BJ (cell line): ENCODE measurements around the gene THOP1. TPM values are rescaled to one million over a fixed set of nuclear protein-coding genes. Genes with fewer than 3 reads are reported as not detected.

Source experiments
- CTCF ChIA-PET: fragments of 350-600 bp; formaldehyde crosslinking; extraction: SDS; loops from one replicate; lab custom pipeline; 2021; ENCODE audit warnings: antibody characterized with exemption, inconsistent platforms; lab: Yijun Ruan, JAX
- POLR2A ChIA-PET: fragments of 300-600 bp; sonication (Branson Sonifier 250); formaldehyde crosslinking; extraction: SDS; loops from one replicate; lab custom pipeline; 2021; ENCODE audit warnings: antibody characterized with exemption; lab: Charles Lee
- DNase-seq: peaks from one replicate; pipeline ENCODE4 v3.0.0-alpha.2; 2011; ENCODE audit warnings: low read depth
- H3K27me3 ChIP-seq: 2 replicates; pipeline ENCODE4 v1.6.0; 2011; ENCODE audit warnings: low read length; ENCODE audit not compliant: control insufficient read depth, insufficient read depth
- H3K36me3 ChIP-seq: 2 replicates; pipeline ENCODE4 v1.5.1; 2011; ENCODE audit warnings: low read length; ENCODE audit not compliant: control insufficient read depth, insufficient read depth
- H3K4me3 ChIP-seq: 2 replicates; pipeline ENCODE4 v1.5.1; 2011; ENCODE audit warnings: low read depth, mild to moderate bottlenecking, control low read depth, low read length
- polyA plus RNA-seq: library from polyadenylated mRNA; depleted of rRNA; stranded (reverse); fragments of >200 nt; gene quantifications from 2 replicates; pipeline ENCODE4 v1.2.3, GENCODE V29; 2011
- TF ChIP-seq, protein P1 (sequence below): IDR thresholded peaks from 2 replicates; pipeline ENCODE4 v1.5.1; 2011; ENCODE audit warnings: low read depth, mild to moderate bottlenecking, control low read depth, inconsistent platforms, low read length, moderate library complexity; ENCODE audit not compliant: insufficient read depth

The THOP1 gene
- polyA plus RNA-seq, 1 experiment, result 71.7 TPM

DNA sequence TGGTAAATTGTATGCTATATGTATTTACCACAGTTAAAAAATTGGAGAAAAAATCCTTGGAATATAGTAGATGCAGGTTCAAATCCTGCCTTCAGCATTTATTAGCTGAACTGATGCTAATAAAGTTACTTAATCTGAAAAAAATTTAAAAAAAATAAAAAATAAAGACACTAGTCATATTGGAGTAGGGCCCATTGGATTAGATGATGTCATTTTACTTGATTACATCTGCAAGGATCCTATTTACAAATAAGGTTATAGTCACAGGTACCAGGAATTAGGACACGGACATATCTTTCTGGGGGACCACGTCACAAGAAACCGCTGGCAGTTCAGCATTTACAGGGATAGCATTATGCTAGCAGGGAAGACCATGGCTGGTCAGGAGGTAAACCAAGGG lies 62.2 kb downstream of the THOP1 start:
- DNase-seq, result no peak
- ChIA-PET POLR2A (no interaction called here), CTCF (no interaction called here)
- Histone ChIP-seq H3K27me3 (no peaks in the 10 kb centered on the region), H3K36me3 (peaks cover 5% of the 10 kb centered on the region), H3K4me3 (no peak overlapping the region)
- TF ChIP-seq, protein P1, sequence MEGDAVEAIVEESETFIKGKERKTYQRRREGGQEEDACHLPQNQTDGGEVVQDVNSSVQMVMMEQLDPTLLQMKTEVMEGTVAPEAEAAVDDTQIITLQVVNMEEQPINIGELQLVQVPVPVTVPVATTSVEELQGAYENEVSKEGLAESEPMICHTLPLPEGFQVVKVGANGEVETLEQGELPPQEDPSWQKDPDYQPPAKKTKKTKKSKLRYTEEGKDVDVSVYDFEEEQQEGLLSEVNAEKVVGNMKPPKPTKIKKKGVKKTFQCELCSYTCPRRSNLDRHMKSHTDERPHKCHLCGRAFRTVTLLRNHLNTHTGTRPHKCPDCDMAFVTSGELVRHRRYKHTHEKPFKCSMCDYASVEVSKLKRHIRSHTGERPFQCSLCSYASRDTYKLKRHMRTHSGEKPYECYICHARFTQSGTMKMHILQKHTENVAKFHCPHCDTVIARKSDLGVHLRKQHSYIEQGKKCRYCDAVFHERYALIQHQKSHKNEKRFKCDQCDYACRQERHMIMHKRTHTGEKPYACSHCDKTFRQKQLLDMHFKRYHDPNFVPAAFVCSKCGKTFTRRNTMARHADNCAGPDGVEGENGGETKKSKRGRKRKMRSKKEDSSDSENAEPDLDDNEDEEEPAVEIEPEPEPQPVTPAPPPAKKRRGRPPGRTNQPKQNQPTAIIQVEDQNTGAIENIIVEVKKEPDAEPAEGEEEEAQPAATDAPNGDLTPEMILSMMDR, result no peak

DNA sequence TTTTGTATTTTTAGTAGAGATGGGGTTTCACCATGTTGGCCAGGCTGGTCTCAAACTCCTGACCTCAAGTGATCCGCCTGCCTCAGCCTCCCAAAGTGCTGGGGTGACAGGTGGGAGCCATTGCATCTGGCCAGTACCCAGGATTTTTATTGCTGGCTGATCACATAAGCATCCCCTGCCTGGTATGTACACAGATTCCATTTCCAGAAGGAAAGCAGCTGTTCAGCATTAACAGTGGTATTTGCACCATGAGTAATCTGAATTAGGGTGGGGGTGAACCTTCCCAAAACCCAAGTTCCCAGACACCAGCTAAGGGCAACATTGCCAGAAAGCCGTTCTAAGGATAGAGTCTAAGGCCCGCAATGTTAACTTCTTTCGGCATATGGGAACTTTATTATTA lies 63.3 kb downstream of the THOP1 start:
- ChIA-PET CTCF (interaction anchor here (1.4 kb wide), 1 partner anchor 39 kb away, joined by 3 read pairs; no protein-coding TSS in a partner anchor), POLR2A (no interaction called here)
- H3K36me3 ChIP-seq, result peaks cover 13% of the 10 kb centered on the region
- TF ChIP-seq, protein P1, result no peak
- no peaks in the 10 kb centered on the region for H3K27me3 ChIP-seq
- H3K4me3 ChIP-seq, result no peak overlapping the region
- peak; percentile 26 for DNase-seq

DNA sequence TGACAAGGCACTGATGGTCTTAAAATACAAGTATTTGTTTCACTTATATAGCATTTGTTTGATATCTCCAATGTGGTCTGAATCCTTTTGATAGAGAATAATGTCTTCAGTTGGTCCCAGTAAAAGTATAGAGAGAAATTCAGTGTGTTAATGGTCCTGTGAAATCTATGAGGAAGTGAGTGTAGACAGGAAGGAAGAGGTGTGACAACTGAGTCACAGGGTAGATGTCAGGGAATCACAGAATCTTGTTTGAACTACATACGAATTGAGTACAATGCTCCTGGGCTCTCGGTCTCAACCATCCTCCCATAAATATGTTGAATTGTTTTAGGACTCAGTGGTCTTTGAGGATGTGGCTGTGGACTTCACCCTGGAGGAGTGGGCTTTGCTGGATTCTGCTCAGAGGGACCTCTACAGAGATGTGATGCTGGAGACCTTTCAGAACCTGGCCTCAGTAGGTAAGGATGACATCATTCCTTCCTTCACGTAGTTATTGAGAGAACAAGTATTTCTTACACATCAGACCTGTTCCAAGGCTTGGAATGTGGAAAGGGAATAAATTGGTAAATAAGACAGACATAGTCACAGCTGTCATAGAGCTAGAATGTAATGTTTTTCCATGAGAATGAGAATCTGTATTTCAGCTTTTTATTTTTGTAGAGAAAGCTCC lies 65.1 kb downstream of the THOP1 start:
- CTCF ChIA-PET, result interaction anchor here (0.9 to 1.1 kb wide), 2 partner anchors 14 to 37 kb away, joined by 3 read pairs; no protein-coding TSS in a partner anchor
- no peaks in the 10 kb centered on the region for H3K27me3 ChIP-seq
- DNase-seq, result no peak
- TF ChIP-seq, protein P1, result no peak
- POLR2A ChIA-PET, result no interaction called here
- no peak overlapping the region for H3K4me3 ChIP-seq
- H3K36me3 ChIP-seq, result peaks cover 13% of the 10 kb centered on the region

DNA sequence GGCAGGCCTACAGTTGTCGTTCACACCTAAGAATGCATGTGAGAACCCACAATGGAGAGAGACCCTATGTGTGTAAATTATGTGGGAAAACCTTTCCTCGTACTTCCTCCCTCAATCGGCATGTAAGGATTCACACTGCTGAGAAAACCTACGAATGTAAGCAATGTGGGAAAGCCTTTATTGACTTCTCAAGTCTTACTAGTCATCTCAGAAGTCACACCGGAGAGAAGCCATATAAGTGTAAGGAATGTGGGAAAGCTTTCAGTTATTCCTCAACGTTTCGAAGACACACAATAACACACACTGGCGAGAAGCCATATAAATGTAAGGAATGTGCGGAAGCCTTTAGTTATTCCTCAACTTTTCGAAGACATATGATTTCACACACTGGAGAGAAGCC lies 67.3 kb downstream of the THOP1 start:
- H3K27me3 ChIP-seq, result no peaks in the 10 kb centered on the region
- TF ChIP-seq, protein P1, result no peak
- H3K4me3 ChIP-seq, result no peak overlapping the region
- ChIA-PET POLR2A (no interaction called here), CTCF (no interaction called here)
- DNase-seq, result no peak
- peaks cover 12% of the 10 kb centered on the region for H3K36me3 ChIP-seq

DNA sequence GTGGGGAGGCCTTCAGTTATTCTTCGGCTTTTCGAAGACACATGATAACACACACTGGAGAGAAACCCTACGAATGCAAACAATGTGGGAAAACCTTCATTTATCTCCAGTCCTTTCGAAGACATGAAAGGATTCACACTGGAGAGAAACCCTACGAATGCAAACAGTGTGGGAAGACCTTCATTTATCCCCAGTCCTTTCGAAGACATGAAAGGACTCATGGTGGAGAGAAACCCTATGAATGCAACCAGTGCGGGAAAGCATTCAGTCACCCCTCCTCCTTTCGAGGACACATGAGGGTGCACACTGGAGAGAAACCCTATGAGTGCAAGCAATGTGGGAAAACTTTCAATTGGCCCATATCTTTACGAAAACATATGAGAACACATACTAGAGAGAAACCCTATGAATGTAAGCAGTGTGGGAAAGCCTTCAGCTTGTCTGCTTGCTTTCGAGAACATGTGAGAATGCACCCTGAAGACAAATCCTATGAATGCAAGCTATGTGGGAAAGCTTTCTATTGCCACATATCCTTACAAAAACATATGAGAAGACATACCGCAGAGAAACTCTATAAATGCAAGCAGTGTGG lies 67.8 kb downstream of the THOP1 start:
- no peak for DNase-seq
- Histone ChIP-seq H3K36me3 (peaks cover 12% of the 10 kb centered on the region), H3K4me3 (no peak overlapping the region), H3K27me3 (no peaks in the 10 kb centered on the region)
- ChIA-PET POLR2A (no interaction called here), CTCF (no interaction called here)
- TF ChIP-seq, protein P1, result no peak
